Gastroesophageal sphincter (tissue), 4 donors: ENCODE results near the gene DES. TPM values are rescaled to one million over a fixed set of nuclear protein-coding genes. Genes with fewer than 3 reads are reported as not detected.

Source experiments
- ATAC-seq: fragments of 150-250 bp; one replicate; pipeline ENCODE4 v1.9.1; 2016; ENCODE audit warnings: mild to moderate bottlenecking, moderate library complexity
- H3K27ac ChIP-seq, 4 donors: fragments of 200-600 bp; sonication (generic) in 3 of 4; 1 replicate in 3 of 4; 2 replicates in 1 of 4; pipeline ENCODE4 v1.5.1; 2016 to 2019
- H3K27me3 ChIP-seq: fragments of 200-600 bp; sonication (generic); one replicate; pipeline ENCODE4 v1.5.1; 2019
- H3K36me3 ChIP-seq, 2 donors: fragments of 200-600 bp; sonication (generic); one replicate each; pipeline ENCODE4 v1.5.1; 2019; ENCODE audit warnings: control low read depth in 1 of 2
- H3K4me1 ChIP-seq, 3 donors: fragments of 200-600 bp; sonication (generic); 1 replicate in 2 of 3; 2 replicates in 1 of 3; pipeline ENCODE4 v1.5.1; 2016 to 2019; ENCODE audit warnings: control low read depth in 2 of 3
- H3K4me3 ChIP-seq, 2 donors: fragments of 200-600 bp; sonication (generic); one replicate each; pipeline ENCODE4 v1.5.1; 2019; ENCODE audit warnings: mild to moderate bottlenecking in 1 of 2, moderate library complexity in 1 of 2
- H3K9me3 ChIP-seq, 3 donors: fragments of 200-600 bp; sonication (generic); one replicate each; pipeline ENCODE4 v1.5.1; 2017 to 2019; ENCODE audit warnings: control low read depth in 2 of 3
- EP300 ChIP-seq: sonication (generic); formaldehyde crosslinking; IDR thresholded peaks from one replicate; pipeline ENCODE4 v1.6.1; 2017; ENCODE audit warnings: antibody characterized with exemption, mild to moderate bottlenecking
- POLR2A ChIP-seq, 2 donors: fragments of 450-650 bp; IDR thresholded peaks; one replicate each; pipeline ENCODE4 v1.6.1; 2017; ENCODE audit warnings: antibody characterized with exemption in 2 of 2, mild to moderate bottlenecking in 2 of 2, moderate library complexity in 1 of 2
- POLR2AphosphoS5 ChIP-seq: sonication (generic); formaldehyde crosslinking; IDR thresholded peaks from one replicate; pipeline ENCODE4 v1.6.1; 2017; ENCODE audit warnings: antibody characterized with exemption
- WGBS, 2 donors: methylation state at CpG; one replicate each; pipeline ENCODE4 v1.1.5; 2018; ENCODE audit warnings: low coverage in 1 of 2; 5-methylcytosine and 5-hydroxymethylcytosine counted together
- total RNA-seq, 4 donors: library from RNA; depleted of rRNA; stranded (reverse); fragments of >200 nt; gene quantifications; one replicate each; pipeline ENCODE4 v1.1.0, GENCODE V29; 2016
- TF ChIP-seq, protein P1 (sequence below), 4 experiments: fragments of 200-600 bp in 2 of 4; fragments of 450-650 bp in 2 of 4; sonication (generic) in 1 of 4; IDR thresholded peaks; one replicate each; pipeline ENCODE4 v1.5.1; 2017 to 2019; ENCODE audit warnings: antibody characterized with exemption in 4 of 4, mild to moderate bottlenecking in 2 of 4, moderate library complexity in 2 of 4

DES gene
- total RNA-seq, 4 donors from 2014 or later: 10,852 to 31,720 (median 15,007) TPM

DNA sequence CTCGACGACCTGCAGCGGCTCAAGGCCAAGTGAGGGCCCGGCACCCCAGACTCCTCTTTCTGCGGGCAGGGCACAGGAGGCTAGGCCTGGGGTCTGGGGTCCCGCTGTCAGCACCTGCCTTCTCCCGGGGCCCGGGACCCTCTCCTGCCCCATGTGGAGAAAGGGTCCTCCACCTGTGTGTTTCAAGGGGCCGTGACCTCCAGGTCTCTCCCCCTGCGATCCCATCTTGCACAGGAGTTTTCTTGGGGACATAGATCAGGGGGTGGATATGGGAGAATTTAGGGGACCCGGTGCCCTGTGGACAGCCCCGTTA, 791 bp downstream of the DES start:
- TF ChIP-seq POLR2A (IDR thresholded peaks at IDR 0.05): no peak
- no peak for TF ChIP-seq EP300
- peak; percentile 26 for TF ChIP-seq POLR2AphosphoS5
- 40% methylated on average over 2 of the region's 12 CpGs; no CpG with 5 or more reads in 1 of the 2 donors for WGBS, 2 donors
- H3K9me3 ChIP-seq: no peaks in the 10 kb centered on the region
- peaks cover 22% of the 10 kb centered on the region for H3K27me3 ChIP-seq
- H3K36me3 ChIP-seq: peaks cover 0 to 24% of the 10 kb centered on the region in 2 donors
- H3K4me1 ChIP-seq: peaks cover 0 to 43% (median 5%) of the 10 kb centered on the region in 3 donors
- no peak for ATAC-seq
- peak overlapping the region; percentile 63 to 77 for H3K4me3 ChIP-seq
- peak overlapping the region; percentile 87 to 97 (median 94) for H3K27ac ChIP-seq

DNA sequence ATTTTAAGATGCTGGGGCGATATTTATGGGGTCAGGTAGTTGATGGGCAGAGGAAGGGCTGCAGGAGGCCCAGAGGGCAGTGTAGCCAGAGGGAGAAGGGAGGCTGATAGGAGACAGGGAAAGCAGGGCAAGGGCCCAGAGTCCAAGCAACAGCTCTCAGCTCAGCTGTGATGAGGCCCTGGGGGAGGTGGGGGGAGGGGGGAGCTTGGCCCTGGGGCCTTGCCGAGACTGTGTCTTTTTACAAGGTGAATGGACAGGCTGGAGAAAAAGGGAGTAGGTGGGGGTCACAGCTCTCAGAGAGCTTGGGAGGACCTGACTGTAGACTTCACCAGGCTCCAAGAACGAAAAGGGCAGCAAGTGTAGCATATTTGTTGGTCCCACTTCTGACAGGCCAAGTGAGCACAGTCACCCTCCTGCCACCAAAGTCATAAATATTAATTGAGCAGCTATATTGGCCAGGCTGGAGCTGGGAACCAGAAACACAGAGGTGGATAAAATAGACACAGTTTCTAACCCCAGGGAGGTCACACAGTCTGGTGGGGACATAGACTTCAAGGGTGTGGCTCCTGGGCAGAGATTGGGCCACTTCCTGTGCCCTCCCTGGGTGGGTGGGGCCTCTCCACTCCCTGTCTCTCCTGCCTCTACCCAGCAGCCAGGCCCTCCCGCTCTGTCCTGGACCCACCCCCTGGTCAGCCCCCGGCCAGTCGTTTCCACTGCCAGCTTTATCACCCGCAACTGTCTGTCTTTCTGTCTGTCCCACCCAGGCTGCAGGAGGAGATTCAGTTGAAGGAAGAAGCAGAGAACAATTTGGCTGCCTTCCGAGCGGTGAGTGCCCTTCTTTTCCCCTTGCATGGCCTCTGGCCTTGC, 1.4 kb downstream of the DES start:
- Histone ChIP-seq H3K4me3 (peak overlapping the region; percentile 63 to 77), H3K27ac (peak overlapping the region; percentile 87 to 97 (median 94)), H3K4me1 (peaks cover 0 to 49% (median 5%) of the 10 kb centered on the region in 3 donors), H3K27me3 (peaks cover 22% of the 10 kb centered on the region), H3K9me3 (no peaks in the 10 kb centered on the region), H3K36me3 (peaks cover 0 to 24% of the 10 kb centered on the region in 2 donors)
- ATAC-seq: peak; percentile 57
- WGBS, 2 donors: 38 to 59% methylated on average over 1 to 6 of the region's 9 CpGs
- TF ChIP-seq EP300 (no peak), POLR2AphosphoS5 (peak; percentile 66), POLR2A (IDR thresholded peaks at IDR 0.05) (peak; percentile 38 to 43)
- TF ChIP-seq, protein P1, sequence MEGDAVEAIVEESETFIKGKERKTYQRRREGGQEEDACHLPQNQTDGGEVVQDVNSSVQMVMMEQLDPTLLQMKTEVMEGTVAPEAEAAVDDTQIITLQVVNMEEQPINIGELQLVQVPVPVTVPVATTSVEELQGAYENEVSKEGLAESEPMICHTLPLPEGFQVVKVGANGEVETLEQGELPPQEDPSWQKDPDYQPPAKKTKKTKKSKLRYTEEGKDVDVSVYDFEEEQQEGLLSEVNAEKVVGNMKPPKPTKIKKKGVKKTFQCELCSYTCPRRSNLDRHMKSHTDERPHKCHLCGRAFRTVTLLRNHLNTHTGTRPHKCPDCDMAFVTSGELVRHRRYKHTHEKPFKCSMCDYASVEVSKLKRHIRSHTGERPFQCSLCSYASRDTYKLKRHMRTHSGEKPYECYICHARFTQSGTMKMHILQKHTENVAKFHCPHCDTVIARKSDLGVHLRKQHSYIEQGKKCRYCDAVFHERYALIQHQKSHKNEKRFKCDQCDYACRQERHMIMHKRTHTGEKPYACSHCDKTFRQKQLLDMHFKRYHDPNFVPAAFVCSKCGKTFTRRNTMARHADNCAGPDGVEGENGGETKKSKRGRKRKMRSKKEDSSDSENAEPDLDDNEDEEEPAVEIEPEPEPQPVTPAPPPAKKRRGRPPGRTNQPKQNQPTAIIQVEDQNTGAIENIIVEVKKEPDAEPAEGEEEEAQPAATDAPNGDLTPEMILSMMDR (IDR thresholded peaks at IDR 0.05): no peak

DNA sequence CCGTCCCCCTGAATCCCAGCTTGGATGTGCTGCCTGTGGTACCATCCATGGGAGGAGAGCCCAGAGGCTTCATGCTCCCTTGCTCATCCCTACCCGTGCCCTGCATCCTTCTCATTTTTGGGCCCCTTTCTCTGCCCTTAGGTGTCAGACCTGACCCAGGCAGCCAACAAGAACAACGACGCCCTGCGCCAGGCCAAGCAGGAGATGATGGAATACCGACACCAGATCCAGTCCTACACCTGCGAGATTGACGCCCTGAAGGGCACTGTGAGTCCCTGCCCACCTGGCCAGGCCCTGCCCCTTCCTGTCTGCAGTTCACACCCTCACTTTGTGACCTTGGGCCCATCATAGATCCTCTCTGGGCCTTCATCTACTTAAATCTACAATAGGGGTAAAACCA, 2.5 kb downstream of the DES start:
- peak overlapping the region; percentile 63 to 77 for H3K4me3 ChIP-seq
- WGBS, 2 donors: 40 to 42% methylated on average over 1 to 2 of the region's 8 CpGs
- H3K4me1 ChIP-seq: peaks cover 0 to 53% (median 7%) of the 10 kb centered on the region in 3 donors
- peaks cover 0 to 36% of the 10 kb centered on the region in 2 donors for H3K36me3 ChIP-seq
- peak in 1 of 2 donors; percentile 0 for TF ChIP-seq POLR2A (IDR thresholded peaks at IDR 0.05)
- TF ChIP-seq, protein P1 (IDR thresholded peaks at IDR 0.05): no peak
- TF ChIP-seq EP300: no peak
- TF ChIP-seq POLR2AphosphoS5: peak; percentile 46
- peaks cover 22% of the 10 kb centered on the region for H3K27me3 ChIP-seq
- H3K9me3 ChIP-seq: no peaks in the 10 kb centered on the region
- peak overlapping the region; percentile 87 to 97 (median 94) for H3K27ac ChIP-seq
- ATAC-seq: no peak

DNA sequence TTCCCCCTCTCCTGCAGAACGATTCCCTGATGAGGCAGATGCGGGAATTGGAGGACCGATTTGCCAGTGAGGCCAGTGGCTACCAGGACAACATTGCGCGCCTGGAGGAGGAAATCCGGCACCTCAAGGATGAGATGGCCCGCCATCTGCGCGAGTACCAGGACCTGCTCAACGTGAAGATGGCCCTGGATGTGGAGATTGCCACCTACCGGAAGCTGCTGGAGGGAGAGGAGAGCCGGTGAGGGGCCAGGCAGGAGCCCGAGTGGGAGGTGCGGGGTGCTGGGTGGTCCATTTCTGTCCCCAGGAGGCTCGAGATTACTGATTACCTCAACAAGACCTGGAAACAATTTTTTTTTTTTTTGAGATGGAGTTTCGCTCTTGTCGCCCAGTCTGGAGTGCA, 3.1 kb downstream of the DES start:
- no peaks in the 10 kb centered on the region for H3K9me3 ChIP-seq
- ATAC-seq: no peak
- H3K36me3 ChIP-seq: peaks cover 0 to 42% of the 10 kb centered on the region in 2 donors
- TF ChIP-seq, protein P1 (IDR thresholded peaks at IDR 0.05): peak in 1 of 4 experiments; percentile 28
- no peak for TF ChIP-seq EP300
- peak; percentile 58 for TF ChIP-seq POLR2AphosphoS5
- TF ChIP-seq POLR2A (IDR thresholded peaks at IDR 0.05): peak in 1 of 2 donors; percentile 16
- H3K27ac ChIP-seq: peak overlapping the region; percentile 87 to 97 (median 94)
- WGBS, 2 donors: 50 to 78% methylated on average over 3 to 12 of the region's 17 CpGs
- H3K4me3 ChIP-seq: peak overlapping the region; percentile 63 to 77
- H3K27me3 ChIP-seq: peaks cover 22% of the 10 kb centered on the region
- H3K4me1 ChIP-seq: peaks cover 0 to 53% (median 7%) of the 10 kb centered on the region in 3 donors

DNA sequence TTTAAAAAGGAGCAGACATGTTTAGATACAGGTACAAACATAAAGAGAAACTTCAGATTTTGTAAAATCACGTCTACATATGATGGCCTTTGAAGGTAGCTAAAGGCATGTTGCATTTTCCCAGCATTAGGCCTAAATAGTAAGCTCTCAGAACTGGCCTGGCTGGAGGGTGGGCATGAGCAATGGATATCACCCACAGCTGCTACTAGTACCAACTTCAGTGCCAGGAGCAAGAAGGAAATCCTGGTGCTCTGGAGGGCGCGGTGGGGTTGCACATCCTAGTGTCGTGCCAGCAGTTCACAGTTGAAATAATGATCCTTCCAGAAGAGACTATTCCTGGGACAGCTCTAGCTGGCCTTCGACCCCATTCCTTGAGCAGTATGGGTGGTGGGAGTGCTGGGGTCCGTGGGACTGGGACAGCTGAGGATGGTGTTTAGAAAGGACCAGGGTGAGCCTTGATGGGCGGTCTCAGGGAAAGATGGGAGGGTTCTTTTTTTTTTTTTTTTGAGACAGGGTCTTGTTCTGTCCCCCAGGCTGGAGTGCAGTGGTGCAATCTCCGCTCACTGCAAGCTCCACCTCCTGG, 4.9 kb downstream of the DES start:
- peaks cover 0 to 48% of the 10 kb centered on the region in 2 donors for H3K36me3 ChIP-seq
- TF ChIP-seq POLR2AphosphoS5: peak; percentile 44
- peak; percentile 4 to 26 for TF ChIP-seq POLR2A (IDR thresholded peaks at IDR 0.05)
- TF ChIP-seq EP300: no peak
- H3K4me1 ChIP-seq: peaks cover 0 to 38% (median 2%) of the 10 kb centered on the region in 3 donors
- H3K27ac ChIP-seq: peak overlapping the region; percentile 87 to 97 (median 94)
- H3K4me3 ChIP-seq: peak overlapping the region; percentile 63 to 77
- ATAC-seq: no peak
- H3K27me3 ChIP-seq: peaks cover 21% of the 10 kb centered on the region
- WGBS, 2 donors: 39 to 62% methylated on average over 5 to 6 of the region's 8 CpGs
- H3K9me3 ChIP-seq: no peaks in the 10 kb centered on the region
